DND-41 (cell line): ENCODE measurements around the gene ZNF106.

Experiments
- ATAC-seq: fragments of 200-7000 bp; cut with Tn5 transposase; 3 replicates; pipeline ENCODE4 v1.9.1; 2021; ENCODE audit warnings: low read depth; ENCODE audit not compliant: insufficient read depth
- DNase-seq: peaks from one replicate; pipeline ENCODE4 v3.0.0-alpha.2; 2020
- H2AFZ ChIP-seq: 2 replicates; pipeline ENCODE4 v1.6.0; 2012; ENCODE audit warnings: low read depth, low read length
- H3K27ac ChIP-seq: 2 replicates; pipeline ENCODE4 v1.5.1; 2012; ENCODE audit warnings: low read length, inconsistent platforms
- H3K27me3 ChIP-seq: fragments of 200-600 bp; sonication (generic); 2 replicates; pipeline ENCODE4 v1.6.0; 2012; ENCODE audit warnings: low read length, mild to moderate bottlenecking, inconsistent platforms; ENCODE audit not compliant: insufficient read depth, poor library complexity
- H3K36me3 ChIP-seq: 2 replicates; pipeline ENCODE4 v1.5.1; 2012; ENCODE audit warnings: low read length, inconsistent platforms; ENCODE audit not compliant: insufficient read depth
- H3K4me1 ChIP-seq: 2 replicates; pipeline ENCODE4 v1.5.1; 2012; ENCODE audit warnings: mild to moderate bottlenecking, low read length; ENCODE audit not compliant: insufficient read depth
- H3K4me2 ChIP-seq: 2 replicates; pipeline ENCODE4 v1.6.0; 2012; ENCODE audit warnings: mild to moderate bottlenecking, moderate library complexity, low read length, inconsistent platforms; ENCODE audit not compliant: insufficient read depth
- H3K4me3 ChIP-seq, 2 experiments: fragments of 200-600 bp in 1 of 2; shearing (Covaris generic) in 1 of 2; 2 replicates each; pipeline ENCODE4 v1.5.1; 2012 to 2016; ENCODE audit warnings: inconsistent platforms in 2 of 2, low read length in 2 of 2, mild to moderate bottlenecking in 2 of 2, low read depth in 1 of 2, moderate library complexity in 1 of 2
- H3K79me2 ChIP-seq: 2 replicates; pipeline ENCODE4 v1.6.0; 2012; ENCODE audit warnings: low read length, inconsistent platforms; ENCODE audit not compliant: insufficient read depth
- H3K9ac ChIP-seq: 2 replicates; pipeline ENCODE4 v1.6.0; 2012; ENCODE audit warnings: low read depth, mild to moderate bottlenecking, inconsistent platforms, low read length, moderate library complexity
- H3K9me3 ChIP-seq: 2 replicates; pipeline ENCODE4 v1.5.1; 2012; ENCODE audit warnings: low read length, moderate library complexity, mild to moderate bottlenecking, inconsistent platforms; ENCODE audit not compliant: insufficient read depth, severe bottlenecking
- H4K20me1 ChIP-seq: 2 replicates; pipeline ENCODE4 v1.6.0; 2012; ENCODE audit warnings: low read length; ENCODE audit not compliant: insufficient read depth
- CTCF ChIP-seq: IDR thresholded peaks from 2 replicates; pipeline ENCODE4 v1.5.1; 2012; ENCODE audit warnings: borderline replicate concordance, low read length, moderate library complexity, mild to moderate bottlenecking; ENCODE audit not compliant: poor library complexity, severe bottlenecking; ENCODE audit errors: extremely low read depth
- EZH2 ChIP-seq: IDR thresholded peaks from 3 replicates; pipeline ENCODE4 v1.6.1; 2012; ENCODE audit warnings: borderline replicate concordance, low read depth, mild to moderate bottlenecking, moderate library complexity, low read length, inconsistent platforms; ENCODE audit not compliant: severe bottlenecking

The ZNF106 gene

GRCh38 chr15:42444415-42445063 lies 46.4 kb downstream of the ZNF106 start:
- H3K4me1 ChIP-seq = no peaks in the 10 kb centered on the region
- no peak for ATAC-seq
- H2AFZ ChIP-seq = no peak overlapping the region
- H3K9ac ChIP-seq = no peak overlapping the region
- no peak for DNase-seq
- H3K9me3 ChIP-seq = no peaks in the 10 kb centered on the region
- H3K27ac ChIP-seq = no peak overlapping the region
- no peak overlapping the region for H3K4me3 ChIP-seq
- no peaks in the 10 kb centered on the region for H4K20me1 ChIP-seq
- no peaks in the 10 kb centered on the region for H3K27me3 ChIP-seq
- no peaks in the 10 kb centered on the region for H3K79me2 ChIP-seq
- no peak for TF ChIP-seq CTCF
- TF ChIP-seq EZH2 = no peak
- H3K36me3 ChIP-seq = peaks cover 45% of the 10 kb centered on the region; the same call in 1 of the 2 replicates
- H3K4me2 ChIP-seq = no peak overlapping the region

DNA sequence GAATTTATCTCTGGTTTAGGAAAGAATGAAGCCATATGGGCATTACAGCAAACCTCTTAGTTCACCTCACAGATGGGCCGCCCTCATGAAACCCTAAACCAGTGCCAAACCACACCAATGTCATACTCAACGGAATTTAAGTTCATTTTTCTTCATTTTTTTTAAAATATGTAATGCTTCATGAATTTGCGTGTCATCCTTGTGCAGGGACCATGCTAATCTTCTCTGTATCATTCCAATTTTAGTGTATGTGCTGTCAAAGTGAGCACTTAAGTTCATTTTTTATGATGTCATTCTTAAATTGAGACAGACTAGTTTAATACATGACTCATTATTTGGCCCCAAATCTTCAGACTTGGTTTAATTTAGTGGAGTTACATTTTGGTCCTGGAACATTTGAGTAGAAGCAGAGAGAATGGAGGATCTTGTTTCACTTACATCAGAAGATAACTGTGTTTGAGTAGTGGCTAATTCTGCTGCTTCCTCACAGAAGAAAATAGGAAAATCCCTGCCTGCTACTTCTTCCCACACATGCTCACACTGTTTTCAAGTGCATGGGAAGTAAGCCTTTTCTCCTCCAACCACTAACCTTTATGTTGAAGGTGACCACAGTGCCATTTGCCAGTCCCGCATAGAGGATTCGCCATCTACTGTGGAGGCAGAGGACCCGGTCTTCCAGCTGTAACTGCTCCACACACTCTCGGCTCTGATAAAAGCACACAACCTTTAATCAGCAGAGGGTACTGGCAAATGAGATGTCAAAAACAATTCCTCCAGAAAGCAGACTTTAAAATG lies 63.3 kb downstream of the ZNF106 start:
- Histone ChIP-seq H3K27me3 (no peaks in the 10 kb centered on the region), H3K9me3 (no peaks in the 10 kb centered on the region), H3K4me1 (no peaks in the 10 kb centered on the region), H3K9ac (no peak overlapping the region), H3K4me3 (no peak overlapping the region), H3K79me2 (no peaks in the 10 kb centered on the region), H3K36me3 (peaks cover 50% of the 10 kb centered on the region), H2AFZ (no peak overlapping the region), H3K27ac (no peak overlapping the region), H3K4me2 (no peak overlapping the region), H4K20me1 (no peaks in the 10 kb centered on the region)
- DNase-seq = no peak
- TF ChIP-seq CTCF (no peak), EZH2 (no peak)
- no peak for ATAC-seq

GRCh38 chr15:42421376-42421775 lies 69.6 kb downstream of the ZNF106 start:
- H3K4me3 ChIP-seq = no peak overlapping the region
- no peak overlapping the region for H3K4me2 ChIP-seq
- no peak for ATAC-seq
- no peaks in the 10 kb centered on the region for H3K9me3 ChIP-seq
- TF ChIP-seq EZH2 (no peak), CTCF (no peak)
- no peak for DNase-seq
- no peaks in the 10 kb centered on the region for H3K79me2 ChIP-seq
- H3K4me1 ChIP-seq = no peaks in the 10 kb centered on the region
- H3K9ac ChIP-seq = no peak overlapping the region
- no peaks in the 10 kb centered on the region for H3K27me3 ChIP-seq
- H3K27ac ChIP-seq = no peak overlapping the region
- no peaks in the 10 kb centered on the region for H4K20me1 ChIP-seq
- no peak overlapping the region for H2AFZ ChIP-seq
- peaks cover 60% of the 10 kb centered on the region for H3K36me3 ChIP-seq
